Measurements from ENCODE around the gene E2F8. TPM values are rescaled to one million over a fixed set of nuclear protein-coding genes. Genes with fewer than 3 reads are reported as not detected.

Gene E2F8
- total RNA-seq, 1 experiment from 2014 or later: 19.5 TPM

DNA sequence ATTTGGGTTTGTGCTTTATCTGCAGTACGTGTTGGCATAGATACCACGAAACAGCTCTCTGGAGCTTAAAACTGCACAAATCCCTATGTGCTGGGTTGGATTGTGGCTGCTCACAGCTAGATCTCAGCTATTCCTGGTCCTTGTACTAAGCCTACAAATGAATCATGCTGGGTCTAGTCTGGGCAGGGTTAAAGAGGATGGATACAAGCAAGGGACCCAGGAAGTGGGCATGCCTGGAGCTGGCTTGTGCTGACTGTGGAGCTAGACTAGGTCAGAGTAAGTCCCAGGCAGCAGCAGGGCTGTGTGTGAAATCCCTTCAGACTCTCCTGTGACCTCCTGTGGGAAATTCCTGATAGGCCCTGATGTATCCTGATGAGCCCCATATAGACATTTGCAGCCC, 3.9 kb upstream of the E2F8 start:
- no peak for TF ChIP-seq EZH2 (IDR thresholded peaks at IDR 0.05; ENCODE audit: borderline replicate concordance, low read depth, low read length, poor library complexity, severe bottlenecking)
- TF ChIP-seq, protein P1, sequence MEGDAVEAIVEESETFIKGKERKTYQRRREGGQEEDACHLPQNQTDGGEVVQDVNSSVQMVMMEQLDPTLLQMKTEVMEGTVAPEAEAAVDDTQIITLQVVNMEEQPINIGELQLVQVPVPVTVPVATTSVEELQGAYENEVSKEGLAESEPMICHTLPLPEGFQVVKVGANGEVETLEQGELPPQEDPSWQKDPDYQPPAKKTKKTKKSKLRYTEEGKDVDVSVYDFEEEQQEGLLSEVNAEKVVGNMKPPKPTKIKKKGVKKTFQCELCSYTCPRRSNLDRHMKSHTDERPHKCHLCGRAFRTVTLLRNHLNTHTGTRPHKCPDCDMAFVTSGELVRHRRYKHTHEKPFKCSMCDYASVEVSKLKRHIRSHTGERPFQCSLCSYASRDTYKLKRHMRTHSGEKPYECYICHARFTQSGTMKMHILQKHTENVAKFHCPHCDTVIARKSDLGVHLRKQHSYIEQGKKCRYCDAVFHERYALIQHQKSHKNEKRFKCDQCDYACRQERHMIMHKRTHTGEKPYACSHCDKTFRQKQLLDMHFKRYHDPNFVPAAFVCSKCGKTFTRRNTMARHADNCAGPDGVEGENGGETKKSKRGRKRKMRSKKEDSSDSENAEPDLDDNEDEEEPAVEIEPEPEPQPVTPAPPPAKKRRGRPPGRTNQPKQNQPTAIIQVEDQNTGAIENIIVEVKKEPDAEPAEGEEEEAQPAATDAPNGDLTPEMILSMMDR (conservative IDR thresholded peaks at IDR 0.05; ENCODE audit: low read depth, low read length): no peak
- intact Hi-C loops (cut with micrococcal nuclease; ENCODE audit: unreplicated experiment): loop anchor here (1.0 kb wide), 1 partner anchor 34 kb away; no protein-coding TSS in a partner anchor
- Histone ChIP-seq H3K4me3 (ENCODE audit: low read depth, low read length, poor library complexity, severe bottlenecking) (no peak overlapping the region), H3K36me3 (ENCODE audit: insufficient read depth, low read length, poor library complexity, severe bottlenecking) (no peaks in the 10 kb centered on the region), H3K27ac (ENCODE audit: low read depth, low read length, poor library complexity, severe bottlenecking) (no peak overlapping the region), H3K9me3 (ENCODE audit: low read depth, low read length, poor library complexity, severe bottlenecking) (no peaks in the 10 kb centered on the region), H3K27me3 (replicated peaks; ENCODE audit: insufficient read depth, low read depth, low read length, poor library complexity) (no peaks in the 10 kb centered on the region), H3K4me1 (ENCODE audit: insufficient read depth, low read length, poor library complexity, severe bottlenecking) (no peaks in the 10 kb centered on the region)
- ChIA-PET CTCF (no interaction called here), POLR2A (ENCODE audit: low non-redundant PET) (no interaction called here)
- no peak for DNase-seq (ENCODE audit: low spot score)
- BruUV-seq (replicated peaks): no TSS peak

DNA sequence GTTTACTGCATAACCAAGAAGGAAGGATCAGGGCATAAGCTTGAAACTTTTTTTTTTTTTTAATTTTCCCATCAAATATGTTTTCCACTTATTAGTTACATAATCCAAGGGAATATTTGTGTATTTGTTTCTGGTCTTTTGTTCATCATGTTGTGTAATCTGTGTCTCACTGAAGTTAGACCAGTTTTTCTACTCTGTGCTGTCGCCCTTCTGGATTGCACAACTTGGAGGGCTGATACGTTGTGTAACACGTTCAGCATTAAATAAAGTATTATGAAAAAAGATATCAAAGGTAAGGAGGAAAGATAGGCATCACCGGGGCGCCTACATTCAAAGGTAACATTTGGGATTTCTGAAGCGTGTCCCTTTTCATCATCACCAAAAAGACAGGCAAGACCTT, 3.3 kb upstream of the E2F8 start:
- no TSS peak for BruUV-seq (replicated peaks)
- ChIA-PET POLR2A (ENCODE audit: low non-redundant PET) (no interaction called here), CTCF (no interaction called here)
- intact Hi-C loops (cut with micrococcal nuclease; ENCODE audit: unreplicated experiment): loop anchor here (1.0 kb wide), 1 partner anchor 34 kb away; no protein-coding TSS in a partner anchor
- Histone ChIP-seq H3K4me3 (ENCODE audit: low read depth, low read length, poor library complexity, severe bottlenecking) (no peak overlapping the region), H3K27me3 (replicated peaks; ENCODE audit: insufficient read depth, low read depth, low read length, poor library complexity) (no peaks in the 10 kb centered on the region), H3K9me3 (ENCODE audit: low read depth, low read length, poor library complexity, severe bottlenecking) (no peaks in the 10 kb centered on the region), H3K36me3 (ENCODE audit: insufficient read depth, low read length, poor library complexity, severe bottlenecking) (peaks cover 3% of the 10 kb centered on the region), H3K4me1 (ENCODE audit: insufficient read depth, low read length, poor library complexity, severe bottlenecking) (peaks cover 3% of the 10 kb centered on the region), H3K27ac (ENCODE audit: low read depth, low read length, poor library complexity, severe bottlenecking) (no peak overlapping the region)
- no peak for TF ChIP-seq EZH2 (IDR thresholded peaks at IDR 0.05; ENCODE audit: borderline replicate concordance, low read depth, low read length, poor library complexity, severe bottlenecking)
- TF ChIP-seq, protein P1 (conservative IDR thresholded peaks at IDR 0.05; ENCODE audit: low read depth, low read length): no peak
- DNase-seq (ENCODE audit: low spot score): no peak

DNA sequence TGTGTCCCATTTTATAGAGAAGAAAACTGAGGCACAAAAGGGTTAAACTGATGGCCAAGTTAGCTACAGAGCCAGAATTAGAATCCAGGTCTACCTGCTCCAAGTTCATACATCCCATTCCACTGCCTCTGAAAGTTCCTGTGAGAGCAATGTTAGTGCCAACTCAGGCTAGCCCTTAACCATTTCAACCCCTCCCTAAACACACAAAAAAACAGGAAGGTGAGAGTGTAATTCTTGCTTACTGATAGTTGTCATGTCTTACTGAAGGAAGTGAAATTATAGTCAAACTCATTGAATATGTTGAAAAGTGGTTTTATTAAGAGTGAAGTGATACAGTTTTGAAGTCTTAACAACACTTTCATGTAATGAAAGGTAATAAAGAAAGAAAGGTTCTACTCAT, 2.9 kb upstream of the E2F8 start:
- H3K9me3 ChIP-seq (ENCODE audit: low read depth, low read length, poor library complexity, severe bottlenecking): no peaks in the 10 kb centered on the region
- no peaks in the 10 kb centered on the region for H3K27me3 ChIP-seq (replicated peaks; ENCODE audit: insufficient read depth, low read depth, low read length, poor library complexity)
- BruUV-seq (replicated peaks): TSS peak; percentile 24
- no peak overlapping the region for H3K4me3 ChIP-seq (ENCODE audit: low read depth, low read length, poor library complexity, severe bottlenecking)
- ChIA-PET CTCF (no interaction called here), POLR2A (ENCODE audit: low non-redundant PET) (no interaction called here)
- DNase-seq (ENCODE audit: low spot score): no peak
- H3K27ac ChIP-seq (ENCODE audit: low read depth, low read length, poor library complexity, severe bottlenecking): no peak overlapping the region
- H3K36me3 ChIP-seq (ENCODE audit: insufficient read depth, low read length, poor library complexity, severe bottlenecking): peaks cover 8% of the 10 kb centered on the region
- H3K4me1 ChIP-seq (ENCODE audit: insufficient read depth, low read length, poor library complexity, severe bottlenecking): peaks cover 8% of the 10 kb centered on the region
- TF ChIP-seq, protein P1 (conservative IDR thresholded peaks at IDR 0.05; ENCODE audit: low read depth, low read length): no peak
- TF ChIP-seq EZH2 (IDR thresholded peaks at IDR 0.05; ENCODE audit: borderline replicate concordance, low read depth, low read length, poor library complexity, severe bottlenecking): no peak
- intact Hi-C loops (cut with micrococcal nuclease; ENCODE audit: unreplicated experiment): loop anchor here (1.0 kb wide), 1 partner anchor 35 kb away; no protein-coding TSS in a partner anchor

Measured in A673 (cell line).